ENCODE data around the gene RHOB. TPM values are rescaled to one million over a fixed set of nuclear protein-coding genes. Genes with fewer than 3 reads are reported as not detected.

The RHOB gene
- total and polyA plus RNA-seq, 2 of the 13 experiments (the other 11 are each of a cell fraction or from before 2014, with no cell fraction given), result 192 to 268 TPM

GRCh38 chr2:20444993-20445910 is 1.6 kb upstream of the RHOB start:
- 84% methylated on average over 24 of the region's 24 CpGs for WGBS (ENCODE audit: low lambda C conversion rate)
- peaks cover 39% of the 10 kb centered on the region for H3K79me2 ChIP-seq (ENCODE audit: insufficient read depth, low read length)
- FAIRE-seq (no peak), DNase-seq (ENCODE audit: low spot score) (no peak), ATAC-seq (no peak)
- H3K4me3 ChIP-seq (replicated peaks in 1 of 3; ENCODE audit: insufficient read depth in 1 of 3, low read depth in 2 of 3, low read length in 3 of 3), result peak overlapping the region in 1 of 3 experiments; percentile 41; a peak in 1 of 6 replicates
- intact Hi-C loops (cut with micrococcal nuclease; ENCODE audit: unreplicated experiment), result loop anchor here (1.0 kb wide), 2 partner anchors 34 to 152 kb away; no protein-coding TSS in a partner anchor
- H4K20me1 ChIP-seq (ENCODE audit: insufficient read depth, low read length), result peaks cover 33% of the 10 kb centered on the region
- ChIA-PET POLR2A (interaction anchor here (0.8 to 18.3 kb wide), 29 partner anchors 10 to 282 kb away, joined by 3 to 1537 read pairs (median 10); partner anchors contain the start of gene HS1BP3), CTCF (ENCODE audit: low intra/inter-chr PET ratio, low total read pairs) (interaction anchor here (0.7 to 2.5 kb wide), 2 partner anchors 34 to 193 kb away, joined by 6 to 10 read pairs; no protein-coding TSS in a partner anchor)
- H3K9ac ChIP-seq (ENCODE audit: insufficient read depth, low read depth, low read length), result peak overlapping the region; percentile 42; the same call in 1 of the 2 replicates
- no peak overlapping the region for H2AFZ ChIP-seq (ENCODE audit: low read length)
- H3K27ac ChIP-seq (ENCODE audit: extremely low read length, insufficient read depth, low read length), result peak overlapping the region; percentile 5
- peaks cover 2 to 14% of the 10 kb centered on the region in 2 experiments; a peak in 4 of 5 replicates for H3K36me3 ChIP-seq (replicated peaks in 1 of 2; ENCODE audit: control insufficient read depth in 1 of 2, insufficient read depth in 2 of 2, low read length in 2 of 2)
- H3K27me3 ChIP-seq (ENCODE audit: control insufficient read depth in 1 of 2, insufficient read depth in 2 of 2, low read length in 2 of 2), result no peaks in the 10 kb centered on the region; a peak in 1 of 5 replicates
- peaks cover 43% of the 10 kb centered on the region for H3K4me1 ChIP-seq (ENCODE audit: insufficient read depth, low read length)
- BruUV-seq (replicated peaks), result no TSS peak
- H3K9me3 ChIP-seq (ENCODE audit: low read length), result no peaks in the 10 kb centered on the region
- in situ Hi-C loops (cut with HindIII; ENCODE audit: extremely low pct_ligation_motif_present, low pct_unique_long_range_greater_than_20kb), result loop anchor here (5.0 kb wide), 3 partner anchors 92 to 192 kb away; no protein-coding TSS in a partner anchor
- H3K4me2 ChIP-seq (ENCODE audit: low read depth, low read length), result peak overlapping the region; percentile 78
- TF ChIP-seq SOX6 (IDR thresholded peaks at IDR 0.05), result no peak
- TF ChIP-seq SOX6 (CRISPR knock-in tag; IDR thresholded peaks at IDR 0.05), result 0 out of 2 replicates have a peak, but pooled peaks have one; percentile 52
- 0 out of 2 replicates have a peak, but pooled peaks have one; percentile 27 for TF ChIP-seq ZNF501 (CRISPR knock-in tag; IDR thresholded peaks at IDR 0.05)
- TF ChIP-seq CC2D1A (CRISPR knock-in tag; IDR thresholded peaks at IDR 0.05), result no peak
- TF ChIP-seq CCDC6 (CRISPR knock-in tag; IDR thresholded peaks at IDR 0.05), result 0 out of 2 replicates have a peak, but pooled peaks have one; percentile 40
- no peak for TF ChIP-seq ETS1 (CRISPR knock-in tag; IDR thresholded peaks at IDR 0.05)
- no peak for TF ChIP-seq POGK (CRISPR knock-in tag; conservative IDR thresholded peaks at IDR 0.05)
- 0 out of 2 replicates have a peak, but pooled peaks have one; percentile 36 for TF ChIP-seq ZNF746 (CRISPR knock-in tag; IDR thresholded peaks at IDR 0.05)
- TF ChIP-seq GFI1 (CRISPR knock-in tag; IDR thresholded peaks at IDR 0.05; ENCODE audit: borderline replicate concordance), result 0 out of 2 replicates have a peak, but pooled peaks have one; percentile 26
- TF ChIP-seq ZFP91 (CRISPR knock-in tag; IDR thresholded peaks at IDR 0.05; ENCODE audit: borderline replicate concordance), result 0 out of 2 replicates have a peak, but pooled peaks have one; percentile 36
- peak; percentile 83 for TF ChIP-seq ZMYM3 (CRISPR knock-in tag; IDR thresholded peaks at IDR 0.05)
- TF ChIP-seq UBTF (CRISPR knock-in tag; IDR thresholded peaks at IDR 0.05), result 0 out of 2 replicates have a peak, but pooled peaks have one; percentile 23
- TF ChIP-seq ZNF564 (CRISPR knock-in tag; IDR thresholded peaks at IDR 0.05), result peak; percentile 41; the same call in 1 of the 2 replicates
- peak; percentile 21 for TF ChIP-seq TEAD3 (CRISPR knock-in tag; optimal IDR thresholded peaks at IDR 0.05; ENCODE audit: borderline replicate concordance)
- 0 out of 2 replicates have a peak, but pooled peaks have one; percentile 2 for TF ChIP-seq ZMAT3 (CRISPR knock-in tag; conservative IDR thresholded peaks at IDR 0.05)
